Fibroblast of villous mesenchyme (primary cell): ENCODE measurements around the gene PCDHGA3. TPM values are rescaled to one million over a fixed set of nuclear protein-coding genes. Genes with fewer than 3 reads are reported as not detected.

ENCODE experiments used
- DNase-seq: peaks from one replicate; pipeline ENCODE4 v3.0.0-alpha.2; 2010; ENCODE audit warnings: low read depth
- H3K4me3 ChIP-seq: 2 replicates; pipeline ENCODE4 v1.5.1; 2011; ENCODE audit warnings: low read depth, mild to moderate bottlenecking, low read length
- total RNA-seq: library from RNA; depleted of rRNA; stranded (reverse); fragments of >200 nt; gene quantifications from 2 replicates; pipeline ENCODE4 v1.2.3, GENCODE V29; 2012
- TF ChIP-seq, protein P1 (sequence below): IDR thresholded peaks from 2 replicates; pipeline ENCODE4 v1.5.1; 2012; ENCODE audit warnings: low read depth, mild to moderate bottlenecking, low read length; ENCODE audit not compliant: insufficient read depth

The PCDHGA3 gene
- total RNA-seq, 1 donor = 4.3 TPM

GRCh38 chr5:141351591-141351990 lies 8.0 kb downstream of the PCDHGA3 start:
- no peak overlapping the region for H3K4me3 ChIP-seq
- TF ChIP-seq, protein P1, sequence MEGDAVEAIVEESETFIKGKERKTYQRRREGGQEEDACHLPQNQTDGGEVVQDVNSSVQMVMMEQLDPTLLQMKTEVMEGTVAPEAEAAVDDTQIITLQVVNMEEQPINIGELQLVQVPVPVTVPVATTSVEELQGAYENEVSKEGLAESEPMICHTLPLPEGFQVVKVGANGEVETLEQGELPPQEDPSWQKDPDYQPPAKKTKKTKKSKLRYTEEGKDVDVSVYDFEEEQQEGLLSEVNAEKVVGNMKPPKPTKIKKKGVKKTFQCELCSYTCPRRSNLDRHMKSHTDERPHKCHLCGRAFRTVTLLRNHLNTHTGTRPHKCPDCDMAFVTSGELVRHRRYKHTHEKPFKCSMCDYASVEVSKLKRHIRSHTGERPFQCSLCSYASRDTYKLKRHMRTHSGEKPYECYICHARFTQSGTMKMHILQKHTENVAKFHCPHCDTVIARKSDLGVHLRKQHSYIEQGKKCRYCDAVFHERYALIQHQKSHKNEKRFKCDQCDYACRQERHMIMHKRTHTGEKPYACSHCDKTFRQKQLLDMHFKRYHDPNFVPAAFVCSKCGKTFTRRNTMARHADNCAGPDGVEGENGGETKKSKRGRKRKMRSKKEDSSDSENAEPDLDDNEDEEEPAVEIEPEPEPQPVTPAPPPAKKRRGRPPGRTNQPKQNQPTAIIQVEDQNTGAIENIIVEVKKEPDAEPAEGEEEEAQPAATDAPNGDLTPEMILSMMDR = no peak
- no peak for DNase-seq

DNA sequence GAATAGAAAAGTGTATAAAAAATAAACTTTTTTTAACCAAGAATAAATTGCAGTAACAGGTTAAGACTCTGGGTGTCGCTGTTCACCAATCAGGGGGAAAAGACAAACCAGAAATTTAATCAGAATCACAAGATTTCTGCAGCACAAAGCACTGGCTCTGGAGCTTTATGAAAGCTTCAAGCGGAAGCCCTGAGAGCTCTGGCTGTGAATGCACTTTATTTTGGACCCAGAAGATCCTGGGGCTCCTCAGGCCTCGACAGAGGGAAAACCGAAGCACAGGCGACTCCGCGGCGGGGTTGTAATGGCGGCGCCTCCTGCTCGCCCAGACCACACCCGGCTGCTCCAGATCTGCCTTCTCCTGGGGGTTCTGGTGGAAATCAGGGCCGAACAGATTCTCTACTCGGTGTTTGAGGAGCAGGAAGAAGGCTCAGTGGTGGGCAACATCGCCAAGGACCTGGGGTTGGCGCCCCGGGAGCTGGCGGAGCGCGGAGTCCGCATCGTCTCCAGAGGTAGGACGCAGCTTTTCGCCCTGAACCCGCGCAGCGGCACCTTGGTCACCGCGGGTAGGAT lies 11.4 kb downstream of the PCDHGA3 start, which contains the start of gene PCDHGA4:
PCDHGA4 (plus strand) TSS at position 122 of the 570 bp plus-strand sequence; CDS start at position 209, 87 bp downstream.
- H3K4me3 ChIP-seq = peak within 1 kb of the TSS; percentile 53
- DNase-seq = peak; percentile 33

DNA sequence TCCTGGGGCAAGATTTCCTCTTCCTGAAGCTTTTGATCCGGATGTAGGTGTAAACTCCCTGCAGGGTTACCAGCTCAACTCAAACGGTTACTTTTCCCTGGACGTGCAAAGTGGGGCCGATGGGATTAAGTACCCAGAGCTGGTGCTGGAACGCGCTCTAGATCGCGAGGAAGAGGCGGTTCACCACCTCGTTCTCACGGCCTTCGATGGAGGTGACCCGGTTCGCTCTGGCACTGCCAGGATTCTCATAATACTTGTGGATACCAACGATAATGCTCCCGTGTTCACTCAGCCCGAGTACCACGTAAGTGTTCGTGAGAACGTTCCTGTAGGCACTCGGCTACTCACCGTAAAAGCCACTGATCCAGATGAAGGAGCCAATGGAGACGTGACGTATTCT lies 12.0 kb downstream of the PCDHGA3 start:
- DNase-seq = no peak
- TF ChIP-seq, protein P1 = no peak
- H3K4me3 ChIP-seq = peak overlapping the region; percentile 53

More for the DNA sequence above, 11.4 kb downstream of the PCDHGA3 start, which contains the start of gene PCDHGA4:
- TF ChIP-seq, protein P1 = peak; percentile 60

DNA sequence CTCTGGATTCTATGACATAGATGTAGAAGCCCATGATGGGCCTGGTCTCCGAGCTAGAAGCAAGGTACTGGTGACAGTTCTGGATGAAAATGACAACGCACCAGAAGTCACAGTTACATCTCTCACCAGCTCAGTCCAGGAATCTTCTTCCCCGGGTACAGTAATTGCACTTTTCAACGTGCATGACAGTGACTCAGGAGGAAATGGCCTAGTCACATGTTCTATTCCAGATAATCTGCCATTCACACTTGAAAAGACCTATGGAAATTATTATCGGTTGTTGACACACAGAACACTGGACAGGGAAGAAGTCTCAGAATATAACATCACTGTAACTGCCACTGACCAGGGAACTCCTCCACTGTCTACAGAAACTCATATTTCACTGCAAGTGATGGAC lies 12.5 kb downstream of the PCDHGA3 start:
- DNase-seq = no peak
- TF ChIP-seq, protein P1 = no peak
- no peak overlapping the region for H3K4me3 ChIP-seq

DNA sequence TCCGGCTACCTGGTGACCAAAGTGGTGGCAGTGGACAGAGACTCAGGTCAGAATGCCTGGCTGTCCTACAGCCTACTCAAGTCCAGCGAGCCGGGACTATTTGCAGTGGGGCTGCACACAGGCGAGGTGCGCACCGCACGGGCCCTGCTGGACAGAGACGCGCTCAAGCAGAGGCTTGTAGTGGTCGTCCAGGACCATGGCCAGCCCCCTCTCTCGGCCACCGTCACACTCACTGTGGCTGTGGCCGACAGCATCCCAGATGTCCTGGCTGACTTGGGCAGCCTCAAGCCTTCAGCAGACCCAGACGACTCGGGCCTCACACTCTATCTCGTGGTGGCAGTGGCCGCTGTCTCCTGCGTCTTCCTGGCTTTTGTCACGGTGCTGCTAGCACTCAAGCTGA lies 13.3 kb downstream of the PCDHGA3 start:
- DNase-seq = no peak
- TF ChIP-seq, protein P1 = no peak
- no peak overlapping the region for H3K4me3 ChIP-seq

DNA sequence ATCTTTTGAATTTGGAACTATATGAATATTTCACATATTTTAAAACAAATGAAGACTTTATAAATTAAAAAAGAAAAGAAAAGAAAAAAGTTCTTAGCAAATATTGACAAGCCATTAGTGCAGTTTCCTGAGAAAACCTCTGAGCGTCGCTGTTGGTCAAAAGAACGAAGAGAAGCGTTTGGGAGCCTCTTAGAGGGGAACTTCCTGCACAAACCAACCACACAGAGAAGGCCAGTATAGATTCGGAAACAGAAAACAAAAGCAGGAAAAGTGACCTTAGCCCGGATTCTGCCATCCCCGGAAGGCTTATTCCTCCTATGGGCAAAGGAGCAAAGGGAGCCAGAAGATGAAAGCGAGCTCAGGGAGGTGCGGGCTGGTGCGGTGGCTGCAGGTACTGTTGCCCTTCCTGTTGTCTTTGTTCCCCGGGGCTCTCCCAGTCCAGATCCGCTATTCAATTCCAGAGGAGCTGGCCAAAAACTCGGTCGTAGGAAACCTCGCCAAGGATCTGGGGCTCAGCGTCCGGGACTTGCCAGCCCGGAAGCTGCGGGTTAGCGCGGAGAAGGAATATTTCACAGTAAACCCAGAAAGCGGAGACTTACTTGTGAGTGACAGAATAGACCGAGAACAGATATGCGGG lies 16.3 kb downstream of the PCDHGA3 start, which contains the start of gene PCDHGB2:
PCDHGB2 (plus strand) TSS at position 205 of the 637 bp plus-strand sequence; CDS start at position 347, 142 bp downstream.
- H3K4me3 ChIP-seq = peak within 1 kb of the TSS; percentile 48
- DNase-seq = peak; percentile 51
- TF ChIP-seq, protein P1 = peak; percentile 40

DNA sequence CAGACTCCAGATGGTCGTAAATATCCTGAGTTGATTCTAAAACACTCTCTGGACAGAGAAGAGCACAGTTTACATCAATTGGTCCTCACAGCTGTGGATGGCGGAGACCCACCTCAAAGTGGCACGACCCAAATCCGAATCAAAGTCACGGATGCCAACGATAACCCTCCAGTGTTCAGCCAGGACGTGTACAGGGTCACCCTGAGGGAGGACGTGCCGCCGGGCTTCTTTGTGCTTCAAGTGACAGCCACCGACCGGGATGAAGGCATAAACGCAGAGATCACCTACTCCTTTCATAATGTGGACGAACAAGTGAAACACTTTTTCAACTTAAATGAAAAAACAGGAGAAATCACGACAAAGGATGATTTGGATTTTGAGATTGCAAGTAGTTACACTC lies 17.1 kb downstream of the PCDHGA3 start:
- no peak overlapping the region for H3K4me3 ChIP-seq
- no peak for DNase-seq
- TF ChIP-seq, protein P1 = no peak
